HT-29 (cell line): ENCODE results near the gene MN1. TPM values are rescaled to one million over a fixed set of nuclear protein-coding genes. Genes with fewer than 3 reads are reported as not detected.

Experiments
- DNase-seq: peaks from one replicate; pipeline ENCODE4 v3.0.0-alpha.2; 2015; ENCODE audit warnings: low spot score
- total RNA-seq: library from RNA; depleted of rRNA; stranded (reverse); fragments of >200 nt; shearing (Covaris generic); gene quantifications from 2 replicates; pipeline ENCODE4 v1.2.3, GENCODE V29; 2014

MN1 gene
- total RNA-seq, 1 experiment from 2014 or later: not detected

DNA sequence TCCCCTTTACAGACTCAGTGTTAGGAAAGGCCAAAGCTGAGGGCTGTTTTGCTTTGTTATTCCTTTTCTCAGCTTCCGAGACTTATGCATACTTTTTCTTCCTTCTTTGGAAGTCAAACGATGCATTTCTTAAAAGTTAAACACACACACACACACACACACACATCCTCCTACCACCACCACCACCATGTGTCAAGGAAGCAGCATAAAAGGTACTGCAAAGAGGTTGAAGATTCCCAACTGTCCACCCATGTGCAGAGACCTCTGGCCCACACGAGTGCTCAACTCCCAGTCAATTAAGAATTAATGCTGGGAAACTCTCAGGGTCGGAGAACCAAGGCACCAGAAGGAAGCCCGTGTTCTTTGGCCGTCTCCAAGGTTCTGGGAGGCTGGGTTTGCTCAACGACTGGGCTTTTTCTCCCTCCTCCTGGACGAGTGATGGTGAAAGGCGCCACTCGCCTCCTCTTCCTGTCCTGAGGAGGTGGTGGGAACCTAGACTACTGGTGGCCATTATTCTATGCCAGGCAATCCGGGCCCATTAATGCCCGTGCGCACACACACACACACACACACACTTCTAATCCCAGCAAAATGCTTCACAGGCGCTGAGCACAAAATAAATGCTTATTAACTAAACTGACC is 15.1 kb downstream of the MN1 start:
- no peak for DNase-seq

DNA sequence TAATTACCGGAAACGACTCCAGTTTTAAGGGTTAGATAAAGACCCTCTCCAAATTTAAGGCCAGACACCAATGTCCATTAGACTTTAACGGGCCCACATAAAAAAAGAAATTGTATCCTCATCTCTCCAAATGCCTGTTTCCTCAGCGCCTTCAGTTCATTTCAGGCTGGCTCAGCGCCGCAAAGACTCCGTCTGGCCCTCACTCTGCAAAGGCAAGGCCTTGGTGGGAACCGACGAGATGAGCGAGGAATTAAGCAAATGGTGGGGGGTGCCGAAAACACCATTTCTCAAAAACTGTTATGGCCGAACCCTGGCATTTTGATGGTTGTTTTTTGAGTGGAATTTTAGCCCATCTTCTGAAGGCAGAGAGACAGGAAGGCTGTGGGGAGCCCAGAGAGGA is 15.7 kb downstream of the MN1 start:
- DNase-seq: no peak

GRCh38 chr22:27784120-27784475 is 17.5 kb downstream of the MN1 start:
- no peak for DNase-seq

GRCh38 chr22:27783436-27784119 is 18.0 kb downstream of the MN1 start:
- no peak for DNase-seq

DNA sequence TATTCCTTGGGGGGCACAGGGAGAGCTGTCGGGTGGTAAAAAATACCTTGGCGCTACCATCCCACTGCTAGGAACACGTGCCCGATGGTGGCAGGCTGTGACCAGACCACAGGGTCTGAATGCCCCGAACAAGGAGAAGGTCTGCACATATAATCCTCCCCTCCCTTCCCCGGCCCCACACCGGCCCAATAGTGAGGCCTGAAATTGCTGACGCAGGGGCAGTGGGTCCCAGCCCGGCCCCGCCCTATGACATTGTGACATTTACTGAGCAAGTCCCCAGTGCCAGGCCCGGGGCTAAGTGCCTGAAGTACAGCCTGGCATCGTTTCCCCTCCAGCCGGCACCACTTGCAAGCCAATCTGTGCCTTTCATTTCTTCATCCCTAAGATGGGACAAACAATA is 19.5 kb downstream of the MN1 start:
- no peak for DNase-seq

DNA sequence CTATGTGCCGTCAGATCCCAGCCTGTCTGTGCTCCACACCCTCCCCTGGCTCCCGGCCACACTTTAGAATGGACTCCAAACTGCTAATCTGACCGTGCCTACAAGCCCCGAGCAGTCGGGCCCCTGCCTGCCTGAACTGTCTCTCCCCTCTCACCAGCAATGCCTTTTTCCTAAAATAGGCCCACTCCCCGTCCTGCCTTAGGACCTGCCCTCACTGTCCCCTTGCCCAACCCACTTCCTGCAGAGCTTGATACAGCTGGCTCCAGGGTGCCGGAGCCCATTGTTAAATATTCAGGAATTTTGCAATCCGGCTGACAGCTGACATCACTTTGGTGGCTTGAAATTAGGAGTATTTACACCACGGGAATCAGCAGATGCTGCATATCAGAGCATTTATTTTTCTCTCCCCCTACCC is 21.4 kb downstream of the MN1 start:
- no peak for DNase-seq

DNA sequence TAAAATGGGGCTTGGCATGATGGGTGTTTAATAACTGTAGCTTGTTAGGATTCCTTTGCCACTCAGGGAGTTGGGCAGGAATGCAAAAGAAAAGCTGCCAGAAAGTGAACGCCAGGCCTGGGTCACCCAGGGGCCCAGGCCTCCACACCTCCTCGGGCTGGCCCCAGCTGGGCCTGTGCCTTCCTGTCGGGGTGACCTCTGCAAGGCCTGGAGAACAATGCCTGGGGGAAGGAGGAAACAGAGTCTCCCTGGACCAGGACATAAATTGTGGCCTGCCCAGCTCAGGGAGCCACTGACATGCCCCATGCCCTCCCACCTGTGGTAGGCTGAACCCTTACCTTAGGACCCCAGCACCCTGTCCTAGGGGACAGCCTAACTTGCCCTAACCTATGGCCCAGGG is 21.9 kb downstream of the MN1 start:
- no peak for DNase-seq

GRCh38 chr22:27778294-27779090 is 23.1 kb downstream of the MN1 start:
- DNase-seq: no peak

DNA sequence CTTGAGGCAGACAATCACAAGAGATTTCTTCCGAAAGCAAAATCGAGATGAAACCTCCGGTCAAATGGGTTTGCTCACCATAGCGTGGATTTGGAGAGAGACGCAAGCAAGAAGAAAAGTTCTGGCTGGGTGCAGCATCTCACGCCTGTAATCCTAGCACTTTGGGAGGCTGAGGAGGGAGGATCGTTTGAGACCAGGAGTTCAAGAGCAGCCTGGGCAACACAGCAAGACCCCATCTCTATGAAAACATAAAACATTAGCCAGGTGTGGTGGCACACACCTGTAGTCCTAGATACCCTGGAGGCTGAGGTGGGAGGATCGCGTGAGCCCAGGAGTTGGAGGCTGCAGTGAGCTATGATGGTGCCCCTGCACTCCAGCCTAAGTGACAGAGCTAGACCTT is 24.4 kb downstream of the MN1 start:
- DNase-seq: no peak

GRCh38 chr22:27776650-27776958 is 25.0 kb downstream of the MN1 start:
- no peak for DNase-seq

DNA sequence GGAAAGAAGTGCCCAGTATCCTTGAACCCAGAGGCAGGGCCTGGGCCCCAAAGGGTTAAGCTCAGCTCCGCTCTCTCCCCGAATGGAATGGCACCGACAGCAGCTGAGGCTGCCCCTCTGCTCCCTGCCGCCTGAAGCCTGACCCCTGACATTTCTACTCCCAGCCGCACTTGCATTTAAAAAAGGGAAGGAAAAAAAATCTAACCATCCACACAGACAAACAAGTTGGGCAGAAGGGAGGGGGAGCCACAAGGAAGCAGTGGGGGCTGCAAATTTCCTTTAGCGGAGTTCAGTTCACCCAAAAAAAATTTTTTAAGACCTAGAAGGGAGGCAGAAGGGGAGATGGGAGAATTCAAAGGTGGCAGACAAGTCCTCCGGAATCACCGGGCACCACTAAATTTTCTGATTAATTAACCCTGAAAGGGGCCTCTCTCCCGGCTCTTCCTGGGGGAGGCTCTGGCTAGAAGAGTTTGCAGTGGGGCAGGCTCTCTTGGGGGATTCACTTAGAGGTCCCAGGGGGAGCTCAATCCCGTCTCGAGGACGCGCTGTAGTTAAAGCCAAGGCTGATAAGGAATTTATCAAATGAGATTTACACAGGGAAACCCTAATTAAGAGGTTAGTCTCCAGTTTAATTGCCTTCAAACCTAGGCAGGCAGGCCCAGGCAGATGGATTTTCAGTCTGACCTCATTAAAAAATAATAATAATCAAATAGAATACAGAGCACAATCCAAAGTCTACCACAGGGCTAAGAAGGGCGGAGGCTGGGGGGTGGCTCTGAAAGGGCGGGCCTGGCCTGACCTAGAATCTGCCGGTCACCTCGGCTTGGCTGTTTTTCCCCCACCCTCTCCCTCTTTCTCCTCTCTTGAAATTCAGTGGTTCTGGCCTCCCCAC is 25.6 kb downstream of the MN1 start:
- DNase-seq: no peak

GRCh38 chr22:27775087-27775698 is 26.4 kb downstream of the MN1 start:
- DNase-seq: no peak

DNA sequence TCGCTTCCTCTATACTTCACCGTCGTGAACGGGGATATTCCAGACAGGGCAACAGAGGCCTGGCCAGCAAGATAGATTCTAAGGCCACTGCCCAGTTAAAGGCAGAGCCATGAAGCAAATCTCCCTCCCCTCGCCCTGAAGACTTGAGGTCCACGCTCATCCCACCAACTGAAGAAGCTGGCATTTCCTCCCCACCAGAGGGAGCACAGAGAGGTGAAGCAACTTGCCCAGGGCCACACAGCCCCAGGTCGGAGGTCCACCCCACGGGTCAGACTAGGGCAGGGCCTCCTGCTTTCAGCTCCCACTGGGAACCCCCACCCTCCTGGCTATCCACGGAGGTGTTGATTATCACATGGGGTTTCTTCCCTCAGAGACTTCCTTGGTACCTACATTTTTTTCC is 27.4 kb downstream of the MN1 start:
- DNase-seq: no peak

- no peak for DNase-seq
Observed at GRCh38 chr22:27772984-27773498, 28.5 kb downstream of the MN1 start.

GRCh38 chr22:27772081-27772983 is 29.2 kb downstream of the MN1 start:
- no peak for DNase-seq

DNA sequence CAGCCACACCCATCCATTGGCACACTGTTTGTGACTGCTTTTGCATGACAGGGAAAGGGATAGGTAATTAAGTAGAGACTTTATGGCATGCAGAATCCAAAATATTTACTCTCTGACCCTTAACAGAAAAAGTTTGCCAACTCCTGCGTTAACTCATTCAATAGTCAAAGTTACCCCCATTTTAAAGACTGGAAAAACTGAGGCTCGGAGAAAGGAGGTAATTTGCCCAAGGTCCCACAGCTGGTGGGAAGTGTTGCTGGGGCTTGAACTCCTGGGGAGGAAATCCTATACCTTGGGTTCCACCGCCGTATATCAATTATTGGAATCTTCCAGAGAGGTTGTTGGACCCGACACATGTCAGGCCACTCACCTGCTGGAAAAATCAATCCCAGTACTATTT is 29.9 kb downstream of the MN1 start:
- DNase-seq: no peak

DNA sequence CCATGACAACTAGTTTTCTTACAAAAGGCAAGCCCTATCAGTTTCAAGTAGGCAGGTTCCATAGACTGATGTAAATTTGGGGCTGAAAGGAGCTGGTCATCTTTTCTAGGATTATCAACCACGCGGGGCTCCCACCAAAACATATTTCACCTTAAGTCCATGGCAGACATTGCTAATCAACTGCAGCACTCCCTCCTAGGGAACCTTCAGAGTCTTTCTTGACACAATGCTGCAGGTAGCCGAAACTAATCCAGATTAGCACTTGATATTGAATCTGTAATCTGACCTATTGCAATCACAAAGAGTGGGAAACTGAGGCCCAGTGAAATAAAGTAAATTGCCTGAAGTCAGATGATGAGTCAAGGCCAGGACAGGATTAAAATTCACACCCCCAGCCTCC is 32.5 kb downstream of the MN1 start:
- no peak for DNase-seq

GRCh38 chr22:27768027-27768653 is 33.4 kb downstream of the MN1 start:
- no peak for DNase-seq

DNA sequence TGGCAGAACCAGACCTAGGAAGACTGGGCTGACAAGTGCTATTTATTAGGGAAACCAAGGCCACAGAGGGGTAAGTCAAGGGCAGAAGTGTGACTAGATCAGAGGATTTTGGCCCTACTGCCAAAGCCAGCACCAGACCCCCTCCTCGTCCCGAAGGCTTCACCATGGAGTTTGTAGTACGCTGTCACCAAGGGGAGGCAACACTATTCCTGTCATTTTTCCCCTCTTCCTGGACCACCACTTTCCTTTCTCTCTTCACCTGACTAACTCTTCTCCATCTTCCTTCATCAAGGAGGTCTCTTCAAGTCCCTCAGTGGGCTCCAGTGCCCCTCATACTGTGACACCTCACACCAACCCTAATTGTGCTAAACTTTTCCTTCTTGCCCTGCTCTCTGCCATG is 34.9 kb downstream of the MN1 start:
- no peak for DNase-seq
